ENCODE data around the gene TRPV5.

The TRPV5 gene

DNA sequence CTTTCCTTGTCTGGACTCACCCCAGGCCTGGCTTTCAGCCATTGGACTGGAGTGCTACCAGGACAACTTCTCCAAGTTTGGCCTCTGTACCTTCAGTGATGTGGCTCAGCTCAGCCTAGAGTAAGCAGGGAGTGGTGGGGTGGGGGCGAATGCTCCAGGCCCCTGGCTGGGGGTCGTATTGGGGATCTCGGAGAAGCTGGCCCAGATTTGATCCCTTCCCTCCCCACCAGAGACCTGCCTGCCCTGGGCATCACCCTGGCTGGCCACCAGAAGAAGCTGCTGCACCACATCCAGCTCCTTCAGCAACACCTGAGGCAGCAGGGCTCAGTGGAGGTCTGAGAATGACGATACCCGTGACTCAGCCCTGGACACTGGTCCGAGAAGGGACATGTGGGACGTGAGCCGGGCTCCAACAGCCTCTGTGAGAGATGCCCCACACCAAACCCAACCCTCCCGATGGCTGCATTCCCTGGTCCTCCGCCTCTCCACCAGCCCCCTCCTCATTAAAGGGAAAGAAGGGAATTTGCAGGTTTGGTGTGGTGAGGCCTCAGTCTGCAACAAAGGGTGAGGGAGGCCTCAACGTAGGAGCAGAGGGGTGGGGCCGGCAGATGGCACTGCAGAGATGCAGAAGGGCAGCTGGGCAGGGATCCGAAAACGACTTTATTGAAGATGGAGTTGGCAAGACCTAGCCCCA is 62.8 kb downstream of the TRPV5 start:
- Histone ChIP-seq H3K4me3 (ENCODE audit: low read length) (no peak overlapping the region), H3K36me3 (ENCODE audit: control insufficient read depth, insufficient read depth, low read length) (no peaks in the 10 kb centered on the region)

DNA sequence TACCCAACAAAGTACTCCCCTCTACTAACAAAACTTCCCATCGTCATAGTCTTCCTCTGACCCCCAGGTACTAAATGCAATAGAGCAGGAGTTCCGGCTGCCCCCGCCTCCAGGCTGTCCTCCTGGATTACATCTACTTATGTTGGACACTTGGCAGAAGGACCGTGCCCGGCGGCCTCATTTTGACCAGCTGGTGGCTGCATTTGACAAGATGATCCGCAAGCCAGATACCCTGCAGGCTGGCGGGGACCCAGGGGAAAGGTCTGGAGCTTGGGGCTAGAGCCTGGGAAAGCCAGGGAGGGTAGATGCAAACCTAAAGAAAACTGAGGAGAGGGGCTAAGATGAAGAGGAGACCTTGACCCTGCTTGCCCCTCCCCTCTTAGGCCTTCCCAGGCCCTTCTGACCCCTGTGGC is 63.4 kb downstream of the TRPV5 start:
- Histone ChIP-seq H3K4me3 (ENCODE audit: low read length) (no peak overlapping the region), H3K36me3 (ENCODE audit: control insufficient read depth, insufficient read depth, low read length) (no peaks in the 10 kb centered on the region), H3K4me1 (ENCODE audit: control insufficient read depth, insufficient read depth, low read length) (no peaks in the 10 kb centered on the region), H3K9me3 (ENCODE audit: control insufficient read depth, low read length) (no peaks in the 10 kb centered on the region), H3K9ac (ENCODE audit: low read length) (no peak overlapping the region), H3K27me3 (ENCODE audit: control insufficient read depth, insufficient read depth, low read length) (no peaks in the 10 kb centered on the region)

More for the DNA sequence above, 62.8 kb downstream of the TRPV5 start:
- H3K4me1 ChIP-seq (ENCODE audit: control insufficient read depth, insufficient read depth, low read length), result no peaks in the 10 kb centered on the region
- no peaks in the 10 kb centered on the region for H3K27me3 ChIP-seq (ENCODE audit: control insufficient read depth, insufficient read depth, low read length)
- no peak overlapping the region for H3K9ac ChIP-seq (ENCODE audit: low read length)
- no peaks in the 10 kb centered on the region for H3K9me3 ChIP-seq (ENCODE audit: control insufficient read depth, low read length)

DNA sequence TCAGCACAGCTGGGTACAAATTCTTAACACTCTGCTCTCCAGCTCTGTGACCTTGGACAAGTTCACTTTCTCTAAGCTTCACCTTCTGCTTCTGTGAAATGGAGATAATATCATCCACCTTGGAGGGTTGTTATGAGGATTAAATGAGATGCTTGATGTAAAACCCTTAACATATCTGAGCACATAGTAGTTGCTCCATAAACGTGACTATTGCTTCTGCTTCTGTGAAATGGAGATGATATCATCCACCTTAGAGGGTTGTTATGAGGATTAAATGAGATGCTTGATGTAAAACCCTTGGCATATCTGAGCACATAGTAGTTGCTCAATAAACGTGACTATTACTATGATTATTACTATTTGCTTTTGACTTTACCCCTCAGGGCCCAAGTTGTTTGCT is 64.1 kb downstream of the TRPV5 start:
- Histone ChIP-seq H3K36me3 (ENCODE audit: control insufficient read depth, insufficient read depth, low read length) (no peaks in the 10 kb centered on the region), H3K4me3 (ENCODE audit: low read length) (no peak overlapping the region), H3K9me3 (ENCODE audit: control insufficient read depth, low read length) (no peaks in the 10 kb centered on the region), H3K4me1 (ENCODE audit: control insufficient read depth, insufficient read depth, low read length) (no peaks in the 10 kb centered on the region), H3K9ac (ENCODE audit: low read length) (no peak overlapping the region), H3K27me3 (ENCODE audit: control insufficient read depth, insufficient read depth, low read length) (no peaks in the 10 kb centered on the region)

DNA sequence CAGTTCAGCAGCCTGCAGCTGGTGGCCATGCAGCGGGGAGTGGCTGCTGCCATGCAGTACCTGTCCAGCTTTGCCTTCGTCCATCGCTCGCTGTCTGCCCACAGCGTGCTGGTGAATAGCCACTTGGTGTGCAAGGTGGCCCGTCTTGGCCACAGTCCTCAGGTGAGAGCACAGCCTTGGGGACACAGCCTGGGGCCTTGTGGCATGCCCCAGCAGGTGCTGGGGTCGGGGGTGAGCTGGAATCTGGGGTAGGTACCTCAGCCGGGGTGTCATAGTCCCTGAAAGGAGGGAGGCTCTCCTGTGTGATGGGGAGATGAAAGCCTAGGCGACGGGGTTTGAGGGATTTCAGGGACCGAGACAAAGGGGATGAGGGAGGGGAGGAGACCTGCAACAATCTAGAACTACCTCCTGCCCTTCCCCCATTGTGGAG is 64.5 kb downstream of the TRPV5 start:
- H3K9ac ChIP-seq (ENCODE audit: low read length), result no peak overlapping the region
- H3K36me3 ChIP-seq (ENCODE audit: control insufficient read depth, insufficient read depth, low read length), result no peaks in the 10 kb centered on the region
- H3K4me3 ChIP-seq (ENCODE audit: low read length), result no peak overlapping the region
- H3K27me3 ChIP-seq (ENCODE audit: control insufficient read depth, insufficient read depth, low read length), result no peaks in the 10 kb centered on the region
- H3K9me3 ChIP-seq (ENCODE audit: control insufficient read depth, low read length), result no peaks in the 10 kb centered on the region
- no peaks in the 10 kb centered on the region for H3K4me1 ChIP-seq (ENCODE audit: control insufficient read depth, insufficient read depth, low read length)

DNA sequence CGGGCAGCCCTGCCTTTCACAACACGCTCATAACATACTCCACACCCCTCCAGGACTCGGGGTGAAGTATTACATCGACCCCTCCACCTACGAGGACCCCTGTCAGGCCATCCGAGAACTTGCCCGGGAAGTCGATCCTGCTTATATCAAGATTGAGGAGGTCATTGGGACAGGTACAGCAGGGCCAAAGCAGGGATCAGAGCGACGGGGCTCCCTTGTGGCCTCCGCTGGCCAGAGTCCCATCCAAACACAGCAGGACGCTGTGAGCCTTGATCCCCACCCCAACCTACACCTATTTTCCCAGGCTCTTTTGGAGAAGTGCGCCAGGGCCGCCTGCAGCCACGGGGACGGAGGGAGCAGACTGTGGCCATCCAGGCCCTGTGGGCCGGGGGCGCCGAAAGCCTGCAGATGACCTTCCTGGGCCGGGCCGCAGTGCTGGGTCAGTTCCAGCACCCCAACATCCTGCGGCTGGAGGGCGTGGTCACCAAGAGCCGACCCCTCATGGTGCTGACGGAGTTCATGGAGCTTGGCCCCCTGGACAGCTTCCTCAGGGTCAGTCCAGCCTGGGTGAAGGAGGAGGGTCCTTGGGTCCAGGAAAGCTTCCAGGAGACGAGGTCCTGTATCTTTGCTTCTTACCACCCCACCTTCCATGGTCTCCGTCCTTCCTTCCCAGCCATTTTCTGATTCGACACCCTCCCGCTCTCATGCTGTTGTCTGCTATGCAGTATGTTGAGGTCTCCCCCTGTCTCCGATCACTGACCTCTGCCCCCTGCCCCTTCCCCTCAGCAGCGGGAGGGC is 65.2 kb downstream of the TRPV5 start:
- peaks cover under 1% of the 10 kb centered on the region for H3K27me3 ChIP-seq (ENCODE audit: control insufficient read depth, insufficient read depth, low read length)
- no peaks in the 10 kb centered on the region for H3K9me3 ChIP-seq (ENCODE audit: control insufficient read depth, low read length)
- no peaks in the 10 kb centered on the region for H3K36me3 ChIP-seq (ENCODE audit: control insufficient read depth, insufficient read depth, low read length)
- H3K4me1 ChIP-seq (ENCODE audit: control insufficient read depth, insufficient read depth, low read length), result no peaks in the 10 kb centered on the region
- no peak overlapping the region for H3K4me3 ChIP-seq (ENCODE audit: low read length)
- no peak overlapping the region for H3K9ac ChIP-seq (ENCODE audit: low read length)

DNA sequence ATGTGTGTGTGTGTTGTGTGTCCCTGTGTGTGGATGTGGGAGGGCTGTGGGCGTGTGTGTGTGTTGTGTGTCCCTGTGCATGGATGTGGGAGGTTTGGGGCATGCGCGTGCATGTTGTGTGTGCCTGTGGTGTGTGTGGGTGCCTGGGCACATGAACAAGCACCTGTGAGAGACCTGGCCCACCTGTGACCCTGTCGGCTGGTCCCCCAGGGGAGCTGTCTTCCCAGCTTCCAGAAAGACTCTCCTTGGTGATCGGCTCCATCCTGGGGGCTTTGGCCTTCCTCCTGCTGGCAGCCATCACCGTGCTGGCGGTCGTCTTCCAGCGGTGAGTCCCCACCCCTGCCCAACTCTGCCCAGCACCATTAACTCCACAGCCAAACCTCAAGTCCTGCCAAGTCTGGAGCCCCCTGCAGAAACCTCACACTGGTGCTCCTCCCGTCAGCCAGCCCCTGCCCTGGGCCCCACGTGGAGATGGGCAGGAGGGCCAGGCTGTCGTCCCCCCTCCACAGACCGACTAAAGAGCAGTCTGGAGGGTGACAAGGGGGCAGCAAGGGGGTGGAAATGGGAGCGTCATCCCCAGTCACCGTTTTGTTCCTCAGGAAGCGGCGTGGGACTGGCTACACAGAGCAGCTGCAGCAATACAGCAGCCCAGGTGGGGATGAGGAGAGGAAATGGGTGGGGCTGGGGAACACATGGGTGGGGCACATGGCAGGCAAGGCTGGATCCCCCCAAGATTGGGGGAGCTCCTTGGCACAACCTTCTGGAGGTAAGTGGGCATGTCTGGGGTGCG is 66.0 kb downstream of the TRPV5 start:
- Histone ChIP-seq H3K4me1 (ENCODE audit: control insufficient read depth, insufficient read depth, low read length) (no peaks in the 10 kb centered on the region), H3K9ac (ENCODE audit: low read length) (no peak overlapping the region), H3K27me3 (ENCODE audit: control insufficient read depth, insufficient read depth, low read length) (peaks cover 7% of the 10 kb centered on the region), H3K9me3 (ENCODE audit: control insufficient read depth, low read length) (no peaks in the 10 kb centered on the region), H3K36me3 (ENCODE audit: control insufficient read depth, insufficient read depth, low read length) (no peaks in the 10 kb centered on the region), H3K4me3 (ENCODE audit: low read length) (no peak overlapping the region)

DNA sequence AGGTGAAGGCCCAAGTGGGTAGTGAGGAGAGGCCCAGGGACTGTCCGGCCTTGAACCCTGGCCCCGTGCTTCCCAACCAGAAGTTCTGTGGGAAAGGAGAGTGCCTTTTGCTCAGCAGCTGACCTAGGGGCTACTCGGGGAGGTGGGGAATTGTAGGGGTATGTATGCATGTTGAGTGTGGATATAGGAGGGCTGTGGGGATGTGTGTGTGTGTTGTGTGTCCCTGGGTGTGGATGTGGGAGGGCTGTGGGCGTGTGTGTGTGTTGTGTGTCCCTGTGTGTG is 66.5 kb downstream of the TRPV5 start:
- H3K27me3 ChIP-seq (ENCODE audit: control insufficient read depth, insufficient read depth, low read length), result peaks cover 7% of the 10 kb centered on the region
- no peaks in the 10 kb centered on the region for H3K4me1 ChIP-seq (ENCODE audit: control insufficient read depth, insufficient read depth, low read length)
- H3K4me3 ChIP-seq (ENCODE audit: low read length), result no peak overlapping the region
- H3K9ac ChIP-seq (ENCODE audit: low read length), result no peak overlapping the region
- H3K36me3 ChIP-seq (ENCODE audit: control insufficient read depth, insufficient read depth, low read length), result no peaks in the 10 kb centered on the region
- no peaks in the 10 kb centered on the region for H3K9me3 ChIP-seq (ENCODE audit: control insufficient read depth, low read length)

DNA sequence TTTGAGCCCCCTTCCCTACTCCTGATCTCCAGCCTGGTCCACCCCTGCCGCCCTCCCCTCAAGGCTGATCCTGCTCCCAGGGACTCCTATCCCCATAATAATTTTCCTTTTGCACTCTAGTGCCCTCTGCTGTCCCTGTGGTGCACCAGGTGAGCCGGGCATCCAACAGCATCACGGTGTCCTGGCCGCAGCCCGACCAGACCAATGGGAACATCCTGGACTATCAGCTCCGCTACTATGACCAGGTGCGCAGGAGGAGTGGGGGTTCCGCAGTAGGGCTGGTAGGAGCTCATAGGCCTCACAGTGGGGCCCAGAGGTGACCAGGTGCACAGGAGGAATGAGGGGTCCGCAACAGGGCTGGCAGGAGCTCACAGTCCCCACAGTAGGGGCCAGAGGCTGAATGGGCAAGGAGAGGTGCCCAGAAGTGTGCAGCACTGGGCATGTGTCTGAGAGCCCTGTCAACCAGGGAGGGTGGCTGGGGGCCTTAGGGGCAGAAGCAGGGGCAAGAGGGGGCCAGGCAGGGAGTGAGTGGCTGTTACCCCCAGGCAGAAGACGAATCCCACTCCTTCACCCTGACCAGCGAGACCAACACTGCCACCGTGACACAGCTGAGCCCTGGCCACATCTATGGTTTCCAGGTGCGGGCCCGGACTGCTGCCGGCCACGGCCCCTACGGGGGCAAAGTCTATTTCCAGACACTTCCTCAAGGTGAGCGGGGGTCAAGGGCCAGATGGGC is 67.0 kb downstream of the TRPV5 start:
- no peaks in the 10 kb centered on the region for H3K9me3 ChIP-seq (ENCODE audit: control insufficient read depth, low read length)
- no peak overlapping the region for H3K9ac ChIP-seq (ENCODE audit: low read length)
- no peak overlapping the region for H3K4me3 ChIP-seq (ENCODE audit: low read length)
- no peaks in the 10 kb centered on the region for H3K4me1 ChIP-seq (ENCODE audit: control insufficient read depth, insufficient read depth, low read length)
- H3K36me3 ChIP-seq (ENCODE audit: control insufficient read depth, insufficient read depth, low read length), result no peaks in the 10 kb centered on the region
- peaks cover 7% of the 10 kb centered on the region for H3K27me3 ChIP-seq (ENCODE audit: control insufficient read depth, insufficient read depth, low read length)

DNA sequence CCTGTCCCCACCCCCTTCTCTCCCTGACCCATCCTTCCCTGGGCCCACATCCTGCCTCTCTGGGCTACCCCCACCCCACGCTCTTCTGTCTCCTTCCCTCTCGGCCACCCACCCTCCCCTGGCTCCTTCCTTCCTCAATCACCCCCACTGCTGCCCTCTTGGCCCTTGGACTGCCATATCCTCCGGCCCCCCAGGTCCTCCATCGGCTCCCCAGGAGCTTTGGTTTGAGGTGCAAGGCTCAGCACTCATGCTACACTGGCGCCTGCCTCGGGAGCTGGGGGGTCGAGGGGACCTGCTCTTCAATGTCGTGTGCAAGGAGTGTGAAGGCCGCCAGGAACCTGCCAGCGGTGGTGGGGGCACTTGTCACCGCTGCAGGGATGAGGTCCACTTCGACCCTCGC is 67.8 kb downstream of the TRPV5 start:
- H3K9me3 ChIP-seq (ENCODE audit: control insufficient read depth, low read length), result no peaks in the 10 kb centered on the region
- no peaks in the 10 kb centered on the region for H3K36me3 ChIP-seq (ENCODE audit: control insufficient read depth, insufficient read depth, low read length)
- H3K27me3 ChIP-seq (ENCODE audit: control insufficient read depth, insufficient read depth, low read length), result peaks cover 7% of the 10 kb centered on the region
- no peak overlapping the region for H3K4me3 ChIP-seq (ENCODE audit: low read length)
- H3K9ac ChIP-seq (ENCODE audit: low read length), result no peak overlapping the region
- no peaks in the 10 kb centered on the region for H3K4me1 ChIP-seq (ENCODE audit: control insufficient read depth, insufficient read depth, low read length)

DNA sequence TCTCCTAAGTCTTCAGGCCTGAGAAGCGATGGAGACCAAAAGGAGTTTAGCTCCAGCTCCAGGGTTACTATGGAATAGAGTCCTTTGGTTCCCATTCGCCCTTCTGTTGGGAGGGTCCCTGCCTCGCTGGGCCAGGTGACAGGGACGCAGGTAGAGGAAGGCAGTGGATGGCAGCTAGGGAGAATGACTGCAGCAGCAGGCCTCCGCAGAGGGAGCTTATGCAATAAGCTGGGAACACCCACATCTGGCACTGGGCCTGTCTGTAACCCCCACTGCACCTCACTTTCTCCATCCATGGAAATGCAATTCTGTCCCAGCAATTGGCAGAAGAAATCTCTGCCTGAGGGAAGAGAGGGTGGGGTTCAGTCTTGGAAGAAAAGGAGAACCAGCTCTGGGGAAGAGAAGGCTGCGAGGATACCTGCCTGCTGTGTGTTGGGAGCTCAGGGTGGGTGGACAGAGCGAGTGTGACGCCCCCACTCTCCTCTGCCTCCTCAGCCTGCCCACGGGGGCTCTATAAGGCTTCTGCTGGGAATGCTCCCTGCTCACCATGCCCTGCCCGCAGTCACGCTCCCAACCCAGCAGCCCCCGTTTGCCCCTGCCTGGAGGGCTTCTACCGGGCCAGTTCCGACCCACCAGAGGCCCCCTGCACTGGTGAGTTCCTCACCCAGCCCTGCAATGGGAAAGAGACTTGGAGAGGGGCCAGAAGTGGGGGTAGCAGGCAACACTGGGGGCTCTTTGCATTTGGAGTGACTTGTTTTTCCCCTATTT is 68.4 kb downstream of the TRPV5 start:
- no peak overlapping the region for H3K9ac ChIP-seq (ENCODE audit: low read length)
- no peaks in the 10 kb centered on the region for H3K9me3 ChIP-seq (ENCODE audit: control insufficient read depth, low read length)
- peaks cover 7% of the 10 kb centered on the region for H3K27me3 ChIP-seq (ENCODE audit: control insufficient read depth, insufficient read depth, low read length)
- H3K4me1 ChIP-seq (ENCODE audit: control insufficient read depth, insufficient read depth, low read length), result no peaks in the 10 kb centered on the region
- H3K4me3 ChIP-seq (ENCODE audit: low read length), result no peak overlapping the region
- no peaks in the 10 kb centered on the region for H3K36me3 ChIP-seq (ENCODE audit: control insufficient read depth, insufficient read depth, low read length)

DNA sequence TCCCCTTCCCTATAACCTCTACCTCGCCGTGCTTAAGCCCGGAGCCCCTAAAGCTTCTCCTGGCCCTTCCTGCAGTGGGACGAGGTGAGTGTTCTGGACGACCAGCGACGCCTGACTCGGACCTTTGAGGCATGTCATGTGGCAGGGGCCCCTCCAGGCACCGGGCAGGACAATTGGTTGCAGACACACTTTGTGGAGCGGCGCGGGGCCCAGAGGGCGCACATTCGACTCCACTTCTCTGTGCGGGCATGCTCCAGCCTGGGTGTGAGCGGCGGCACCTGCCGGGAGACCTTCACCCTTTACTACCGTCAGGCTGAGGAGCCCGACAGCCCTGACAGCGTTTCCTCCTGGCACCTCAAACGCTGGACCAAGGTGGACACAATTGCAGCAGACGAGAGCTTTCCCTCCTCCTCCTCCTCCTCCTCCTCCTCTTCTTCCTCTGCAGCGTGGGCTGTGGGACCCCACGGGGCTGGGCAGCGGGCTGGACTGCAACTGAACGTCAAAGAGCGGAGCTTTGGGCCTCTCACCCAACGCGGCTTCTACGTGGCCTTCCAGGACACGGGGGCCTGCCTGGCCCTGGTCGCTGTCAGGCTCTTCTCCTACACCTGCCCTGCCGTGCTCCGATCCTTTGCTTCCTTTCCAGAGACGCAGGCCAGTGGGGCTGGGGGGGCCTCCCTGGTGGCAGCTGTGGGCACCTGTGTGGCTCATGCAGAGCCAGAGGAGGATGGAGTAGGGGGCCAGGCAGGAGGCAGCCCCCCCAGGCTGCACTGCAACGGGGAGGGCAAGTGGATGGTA is 69.5 kb downstream of the TRPV5 start:
- H3K9me3 ChIP-seq (ENCODE audit: control insufficient read depth, low read length), result no peaks in the 10 kb centered on the region
- peaks cover 7% of the 10 kb centered on the region for H3K27me3 ChIP-seq (ENCODE audit: control insufficient read depth, insufficient read depth, low read length)
- H3K9ac ChIP-seq (ENCODE audit: low read length), result no peak overlapping the region
- H3K4me1 ChIP-seq (ENCODE audit: control insufficient read depth, insufficient read depth, low read length), result no peaks in the 10 kb centered on the region
- H3K36me3 ChIP-seq (ENCODE audit: control insufficient read depth, insufficient read depth, low read length), result no peaks in the 10 kb centered on the region
- no peak overlapping the region for H3K4me3 ChIP-seq (ENCODE audit: low read length)

Data from mucosa of stomach (tissue), 1 donor.